ENCODE results near the gene COMMD10.
"Not testable (repeated sequence)": the region's sequence is repeated elsewhere in the genome, so short reads cannot be mapped to it uniquely, and the experiment has no call there.

Gene COMMD10

DNA sequence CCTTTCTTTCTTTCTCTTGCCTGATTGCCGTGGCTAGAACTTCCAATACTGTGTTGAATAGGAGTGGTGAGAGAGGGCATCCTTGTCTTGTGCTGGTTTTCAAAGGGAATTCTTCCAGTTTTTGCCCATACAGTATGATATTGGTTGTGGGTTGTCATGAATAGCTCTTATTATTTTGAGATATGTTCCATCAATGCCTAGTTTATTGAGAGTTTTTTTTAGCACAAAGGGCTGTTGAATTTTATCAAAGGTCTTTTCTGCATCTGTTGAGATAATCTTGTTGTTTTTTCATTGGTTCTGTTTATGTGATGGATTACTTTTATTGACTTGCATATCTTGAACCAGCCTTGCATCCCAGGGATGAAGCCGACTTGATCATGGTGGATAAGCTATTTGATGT is 20.1 kb downstream of the COMMD10 start:
- DNase-seq = not testable (repeated sequence)

- DNase-seq = no peak
These were observed 30.3 kb downstream of the COMMD10 start for GRCh38 chr5:116115163-116115562.

GRCh38 chr5:116130471-116130870 is 45.6 kb downstream of the COMMD10 start:
- DNase-seq = no peak

GRCh38 chr5:116130976-116131375 is 46.2 kb downstream of the COMMD10 start:
- no peak for DNase-seq

DNA sequence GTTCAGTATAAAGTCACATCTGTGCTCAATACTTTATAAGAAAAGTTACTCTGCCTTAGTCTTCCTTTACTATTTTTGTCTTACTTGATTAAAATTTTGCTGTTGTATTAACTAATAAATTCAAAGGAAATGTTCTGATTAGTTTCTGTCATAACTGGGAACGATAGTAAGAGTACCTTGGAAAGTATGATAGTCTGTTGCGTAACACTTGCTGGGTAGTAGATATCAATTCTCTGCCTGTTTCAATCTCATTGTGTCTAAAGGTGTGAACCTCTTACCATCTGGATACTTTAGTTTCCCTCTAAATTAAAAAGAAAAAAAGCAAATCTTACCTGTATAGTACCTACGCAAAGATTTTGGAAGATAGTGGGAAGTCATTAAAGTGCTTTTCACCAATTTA is 48.5 kb downstream of the COMMD10 start:
- DNase-seq = no peak

DNA sequence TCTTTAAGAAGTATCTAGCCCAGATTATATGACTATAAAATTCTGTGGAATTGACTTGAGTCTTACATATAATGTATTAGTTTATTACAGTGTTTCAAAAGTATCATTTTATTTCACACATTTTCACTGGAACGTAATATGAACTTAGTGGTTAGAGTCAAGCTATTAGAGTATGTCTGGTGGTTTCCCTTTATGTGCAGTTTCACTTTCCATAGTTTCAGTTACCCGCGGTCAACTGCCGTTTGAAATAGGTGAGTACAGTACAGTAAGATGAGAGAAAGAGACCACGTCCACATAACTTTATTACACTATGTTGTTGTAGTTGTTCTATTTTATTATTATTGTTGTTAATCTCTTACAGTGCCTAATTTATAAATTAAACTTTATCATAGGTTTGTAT is 50.5 kb downstream of the COMMD10 start:
- no peak for DNase-seq

GRCh38 chr5:116137544-116138378 is 52.9 kb downstream of the COMMD10 start:
- no peak for DNase-seq

DNA sequence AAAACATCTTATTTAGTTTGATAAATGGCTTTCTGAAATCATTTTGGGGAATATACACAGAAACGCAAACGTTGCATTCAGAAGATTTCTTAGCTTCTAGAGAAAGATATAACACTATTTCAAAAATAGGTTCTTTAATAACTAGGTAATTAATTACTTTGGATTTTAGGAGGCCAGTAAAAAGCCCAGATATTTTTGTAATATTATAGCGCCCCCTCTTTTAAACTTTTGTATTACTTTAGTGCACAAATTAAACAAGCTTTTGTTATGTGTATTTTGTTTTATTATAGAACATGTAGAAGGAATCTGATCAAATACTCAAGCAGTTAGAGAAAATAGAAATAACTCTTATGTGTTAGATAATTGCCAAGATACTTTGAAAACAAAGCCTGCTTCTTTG is 57.7 kb downstream of the COMMD10 start:
- no peak for DNase-seq

- no peak for DNase-seq
These were observed 59.3 kb downstream of the COMMD10 start for GRCh38 chr5:116144103-116144502.

DNA sequence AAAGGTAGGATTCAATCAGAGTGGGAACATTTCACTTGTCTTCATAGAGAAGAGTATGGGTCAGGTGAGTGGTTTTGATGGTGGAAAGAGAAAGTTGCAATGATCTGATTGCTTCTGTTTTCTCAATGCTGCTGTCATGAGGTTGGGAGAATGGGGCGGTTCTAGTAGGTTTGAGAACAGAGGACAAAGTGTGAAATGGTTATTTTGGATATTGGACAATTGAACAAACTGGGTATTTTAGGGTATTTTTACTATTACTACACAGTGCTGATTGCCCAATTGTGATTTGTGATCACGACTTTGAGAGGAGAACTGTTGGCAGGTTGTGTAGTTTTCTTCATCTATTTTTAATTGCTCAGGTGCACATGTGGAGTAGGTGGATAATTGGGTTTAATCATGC is 60.2 kb downstream of the COMMD10 start:
- no peak for DNase-seq

DNA sequence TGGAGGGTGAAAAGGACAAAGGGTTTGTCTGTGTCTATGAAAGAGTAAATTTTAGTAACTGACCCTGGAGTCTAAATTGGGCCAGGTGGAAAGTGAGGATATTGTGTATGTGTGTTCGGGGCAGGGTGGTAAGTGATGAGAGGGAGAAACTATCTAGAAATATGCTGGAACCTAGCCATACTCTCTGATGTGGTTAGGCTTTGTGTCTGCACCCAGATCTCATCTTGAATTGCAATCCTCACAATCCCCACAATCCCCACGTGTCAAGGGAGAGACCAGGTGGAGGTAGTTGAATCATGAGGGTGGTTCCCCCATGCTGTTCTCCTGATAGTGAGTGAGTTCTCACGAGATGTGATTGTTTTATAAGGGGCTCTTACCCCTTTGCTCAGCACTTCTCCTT is 60.6 kb downstream of the COMMD10 start:
- DNase-seq = no peak

- no peak for DNase-seq
These were observed 67.3 kb downstream of the COMMD10 start for GRCh38 chr5:116152169-116152568.

DNA sequence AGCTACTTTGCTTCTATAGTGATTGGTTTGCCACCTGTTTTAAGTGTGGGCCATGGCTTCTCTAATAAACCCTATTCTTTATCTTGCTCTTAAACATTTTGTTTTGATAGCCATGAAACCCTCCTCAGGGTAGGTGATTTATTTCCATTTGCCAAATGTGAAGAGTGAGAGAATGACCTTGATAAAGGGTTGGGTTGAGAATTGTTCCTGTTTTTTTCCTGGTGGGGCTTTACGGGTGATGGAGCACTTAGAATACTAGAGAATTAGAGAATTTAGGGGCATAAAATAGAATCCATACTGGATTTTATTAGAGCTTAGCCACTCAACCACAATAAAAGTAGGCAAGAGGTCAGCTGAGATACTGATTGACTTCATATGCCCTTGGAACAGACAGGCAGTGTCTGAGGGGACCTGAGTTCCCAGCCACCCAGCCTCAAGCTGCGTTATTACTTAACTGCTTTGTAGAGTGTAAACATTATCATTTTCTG is 68.9 kb downstream of the COMMD10 start:
- DNase-seq = no peak

DNA sequence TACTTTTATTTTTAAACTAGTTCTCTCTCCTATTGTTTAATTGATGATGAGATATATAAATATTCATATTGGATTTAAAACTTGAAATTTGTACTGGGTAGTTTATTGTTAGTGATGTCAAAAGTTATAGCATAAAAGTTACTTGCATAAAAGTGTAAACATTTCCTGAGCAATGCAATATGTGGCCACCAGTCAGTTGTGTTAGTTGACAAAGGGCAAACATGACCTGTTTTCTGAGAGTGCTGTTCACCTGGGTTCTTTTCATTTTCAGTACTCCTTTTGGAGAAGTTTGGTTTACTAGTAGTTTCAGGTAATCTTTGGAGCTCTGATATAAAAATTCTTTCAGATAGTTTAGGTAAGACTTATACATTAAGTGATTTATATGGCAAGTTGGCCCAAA is 69.4 kb downstream of the COMMD10 start:
- no peak for DNase-seq

GRCh38 chr5:116154931-116155330 is 70.1 kb downstream of the COMMD10 start:
- no peak for DNase-seq

DNA sequence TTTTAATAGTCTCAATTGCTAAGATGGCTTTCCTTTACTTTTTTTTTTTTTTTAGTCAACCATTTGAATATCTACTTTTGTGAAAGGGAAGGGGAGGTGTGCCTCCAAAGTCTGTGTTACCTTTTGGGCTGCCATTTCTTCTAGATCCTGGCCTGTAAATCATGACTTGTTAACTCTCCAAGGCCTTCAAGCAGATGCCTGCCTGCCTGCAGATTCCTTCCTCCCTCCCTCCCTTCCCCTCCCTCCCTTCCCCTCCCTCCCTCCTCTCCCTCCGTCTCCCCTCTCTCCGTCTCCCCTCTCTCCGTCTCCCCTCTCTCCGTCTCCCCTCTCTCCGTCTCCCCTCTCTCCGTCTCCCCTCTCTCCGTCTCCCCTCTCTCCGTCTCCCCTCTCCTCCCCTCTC is 73.1 kb downstream of the COMMD10 start:
- DNase-seq = no peak

DNA sequence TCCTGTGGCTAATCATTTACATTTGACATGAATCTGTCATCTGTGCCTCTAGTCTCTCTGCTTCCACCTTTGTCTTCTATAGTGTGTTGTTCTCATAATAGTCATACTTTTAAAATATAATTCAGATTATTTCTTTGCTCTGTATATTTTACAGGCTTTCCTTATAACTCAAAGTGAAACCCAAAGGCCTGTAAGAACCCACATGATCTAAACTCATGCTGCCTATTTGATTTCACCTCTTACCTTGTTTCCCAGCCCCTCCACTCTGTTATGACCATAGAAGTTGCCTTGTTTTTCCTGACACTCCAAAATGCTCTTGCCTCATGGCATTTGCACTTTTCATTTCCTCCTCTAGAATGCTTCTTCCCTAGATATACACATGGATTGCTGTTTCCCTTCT is 74.2 kb downstream of the COMMD10 start:
- no peak for DNase-seq

DNA sequence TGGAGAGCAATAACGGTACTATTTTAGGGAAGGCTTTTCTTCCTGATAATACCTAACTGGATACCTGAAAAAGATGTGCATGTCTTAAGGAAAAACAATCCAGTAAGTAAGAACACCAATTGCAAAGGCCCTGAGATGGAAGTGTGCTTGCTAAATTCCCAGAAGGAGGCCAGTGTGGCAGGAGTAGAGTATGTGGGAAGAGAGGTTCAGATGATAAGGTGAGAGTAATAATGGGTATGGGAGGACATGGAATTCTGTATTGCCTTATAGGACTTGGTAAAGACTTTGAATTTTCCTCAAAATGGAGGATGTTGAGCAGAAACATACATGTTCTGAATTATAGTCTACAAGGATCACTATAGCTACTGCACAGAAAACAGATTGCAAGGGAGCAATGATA is 89.3 kb downstream of the COMMD10 start:
- no peak for DNase-seq

DNA sequence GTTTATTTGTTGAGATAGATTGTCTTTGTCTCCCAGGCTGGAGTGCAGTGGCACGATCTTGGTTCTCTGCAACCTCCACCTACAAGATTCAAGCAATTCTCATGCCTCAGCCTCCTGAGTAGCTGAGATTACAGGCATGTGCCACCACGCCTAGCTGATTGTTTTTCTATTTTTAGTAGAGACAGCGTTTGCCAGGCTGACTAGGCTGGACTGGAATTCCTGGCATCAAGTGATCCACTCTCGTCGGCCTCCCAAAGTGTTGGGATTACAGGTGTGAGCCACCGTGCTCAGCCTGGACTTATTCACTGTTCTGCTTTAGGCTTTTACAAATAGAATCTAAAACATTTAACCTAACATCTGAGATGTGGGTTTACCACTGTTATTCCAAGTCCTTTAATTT is 91.3 kb downstream of the COMMD10 start:
- DNase-seq = no peak

DNA sequence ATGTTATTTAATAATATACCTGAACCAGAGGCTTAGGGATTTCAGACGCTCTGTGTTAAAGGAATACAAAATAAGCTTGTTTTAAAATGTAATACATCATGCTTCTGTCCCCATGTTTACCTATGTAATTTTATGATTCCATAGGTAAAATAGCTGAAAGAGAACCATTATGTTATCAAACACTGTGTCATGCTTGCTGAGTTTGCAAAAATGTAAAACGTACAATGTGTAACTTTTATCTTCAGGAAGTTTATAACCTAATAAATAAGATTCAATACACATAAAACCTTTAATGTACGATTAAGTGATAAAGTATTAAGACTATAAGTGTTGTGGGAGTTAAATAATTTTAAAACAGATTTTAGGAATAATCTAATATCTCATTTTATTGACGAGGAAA is 94.1 kb downstream of the COMMD10 start:
- no peak for DNase-seq

DNA sequence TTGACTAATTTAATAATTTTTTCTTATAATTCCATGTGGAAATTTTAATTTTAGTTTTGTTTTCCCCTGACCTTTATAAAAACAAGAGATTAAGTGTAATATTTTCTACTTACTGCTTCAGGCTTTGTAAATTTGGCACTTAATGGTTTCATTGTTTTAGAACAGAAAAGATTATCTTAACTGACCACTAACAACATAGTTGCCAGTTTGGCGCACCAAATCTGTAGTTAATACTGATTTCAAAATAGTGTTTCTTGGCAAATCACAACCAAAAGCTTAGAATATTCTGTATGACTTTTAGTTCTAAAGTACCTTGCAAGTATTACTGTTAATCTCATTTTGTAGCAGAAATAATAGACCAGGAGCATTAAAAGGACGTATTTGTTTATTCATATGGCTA is 124.3 kb downstream of the COMMD10 start:
- no peak for DNase-seq

DNA sequence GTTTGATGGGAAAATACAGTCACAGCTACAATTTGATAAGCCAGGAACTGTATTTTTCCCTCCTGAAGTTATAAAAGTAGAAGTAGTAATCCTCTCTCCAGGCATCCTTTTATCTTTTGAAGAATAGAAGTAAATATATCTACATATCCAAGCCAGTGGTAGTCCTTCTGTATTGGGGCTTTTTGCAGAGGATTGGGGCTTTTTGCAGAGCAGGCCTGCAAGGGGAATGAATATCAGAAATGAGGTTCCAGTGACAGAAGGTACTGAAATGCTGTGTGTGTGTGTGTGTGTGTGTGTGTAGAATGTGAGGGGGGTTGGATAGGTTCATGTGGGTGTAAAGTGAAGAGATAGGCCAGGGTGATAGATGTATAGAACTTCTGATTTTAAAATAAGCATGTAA is 127.4 kb downstream of the COMMD10 start:
- DNase-seq = no peak

DNA sequence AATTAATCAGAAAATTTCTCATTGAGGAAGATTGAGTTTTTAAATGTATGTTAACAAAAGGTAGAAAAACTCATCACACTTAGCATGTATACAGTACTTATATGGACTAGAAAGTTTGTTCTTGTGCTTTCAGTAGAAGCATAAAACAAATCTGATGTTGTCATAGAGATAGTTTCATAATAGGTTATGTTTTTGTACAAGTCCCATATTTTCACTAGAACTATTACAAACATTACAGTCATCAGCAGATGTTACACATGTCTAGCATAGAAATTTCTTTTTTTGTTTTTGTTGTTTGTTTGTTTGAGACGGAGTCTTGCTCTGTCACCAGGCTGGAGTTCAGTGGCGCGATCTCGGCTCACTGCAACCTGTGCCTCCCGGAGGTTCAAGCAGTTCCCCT is 131.4 kb downstream of the COMMD10 start:
- DNase-seq = no peak

GRCh38 chr5:116225281-116225922 is 140.6 kb downstream of the COMMD10 start:
- no peak for DNase-seq
